Keratinocyte (primary cell): ENCODE results near the gene PLA2G4D. TPM values are rescaled to one million over a fixed set of nuclear protein-coding genes. Genes with fewer than 3 reads are reported as not detected.

Source experiments
- DNase-seq: peaks from one replicate; pipeline ENCODE4 v3.0.0-alpha.2; 2011; ENCODE audit warnings: low read depth, missing footprints, low spot score
- FAIRE-seq: peaks from 2 replicates; lab custom pipeline; 2011; peaks lifted over from hg19 to GRCh38; lab: Jason Lieb, UNC
- H2AFZ ChIP-seq: 2 replicates; pipeline ENCODE4 v1.6.0; 2012; ENCODE audit warnings: low read length, control low read depth, inconsistent platforms; ENCODE audit not compliant: control insufficient read depth
- H3K27ac ChIP-seq: 2 replicates; pipeline ENCODE4 v1.5.1; 2011; ENCODE audit warnings: low read length; ENCODE audit not compliant: control insufficient read depth, insufficient read depth
- H3K27me3 ChIP-seq: 3 replicates; pipeline ENCODE4 v1.6.0; 2011; ENCODE audit warnings: low read length; ENCODE audit not compliant: control insufficient read depth, insufficient read depth; ENCODE audit errors: extremely low read depth
- H3K36me3 ChIP-seq, 2 experiments: 2 replicates in 1 of 2; 3 replicates in 1 of 2; pipeline ENCODE4 v1.5.1; 2011; ENCODE audit warnings: low read length in 2 of 2, mild to moderate bottlenecking in 1 of 2; ENCODE audit not compliant: control insufficient read depth in 2 of 2, insufficient read depth in 2 of 2; ENCODE audit errors: extremely low read depth in 1 of 2
- H3K4me1 ChIP-seq: 3 replicates; pipeline ENCODE4 v1.5.1; 2011; ENCODE audit warnings: low read length; ENCODE audit not compliant: control insufficient read depth, insufficient read depth; ENCODE audit errors: extremely low read depth
- H3K4me2 ChIP-seq: 3 replicates; pipeline ENCODE4 v1.6.0; 2011; ENCODE audit warnings: low read depth, low read length; ENCODE audit not compliant: control insufficient read depth, insufficient read depth; ENCODE audit errors: extremely low read depth
- H3K4me3 ChIP-seq, 3 experiments: fragments of 200-600 bp in 1 of 3; sonication (generic) in 1 of 3; 2 replicates in 2 of 3; 3 replicates in 1 of 3; pipeline ENCODE4 v1.5.1; 2011 to 2016; ENCODE audit warnings: low read length in 3 of 3, mild to moderate bottlenecking in 3 of 3, control low read depth in 2 of 3, inconsistent platforms in 1 of 3, low read depth in 1 of 3, mixed read lengths in 1 of 3, mixed run types in 1 of 3, moderate library complexity in 1 of 3; ENCODE audit not compliant: control insufficient read depth in 2 of 3, insufficient read depth in 2 of 3; ENCODE audit errors: extremely low read depth in 1 of 3
- H3K79me2 ChIP-seq: 2 replicates; pipeline ENCODE4 v1.6.0; 2012; ENCODE audit warnings: low read length; ENCODE audit not compliant: control insufficient read depth, insufficient read depth
- H3K9ac ChIP-seq: 3 replicates; pipeline ENCODE4 v1.6.0; 2011; ENCODE audit warnings: low read length; ENCODE audit not compliant: control insufficient read depth, insufficient read depth; ENCODE audit errors: extremely low read depth
- H3K9me1 ChIP-seq: 3 replicates; pipeline ENCODE4 v1.6.0; 2011; ENCODE audit warnings: low read length; ENCODE audit not compliant: control insufficient read depth, insufficient read depth; ENCODE audit errors: extremely low read depth
- H3K9me3 ChIP-seq: 2 replicates; pipeline ENCODE4 v1.5.1; 2012; ENCODE audit warnings: low read depth, low read length; ENCODE audit not compliant: control insufficient read depth
- H4K20me1 ChIP-seq: 3 replicates; pipeline ENCODE4 v1.6.0; 2011; ENCODE audit warnings: low read length; ENCODE audit not compliant: control insufficient read depth, insufficient read depth; ENCODE audit errors: extremely low read depth
- CTCF ChIP-seq, 3 experiments: IDR thresholded peaks in 1 of 3; conservative IDR thresholded peaks in 1 of 3; optimal IDR thresholded peaks in 1 of 3; 2 replicates in 2 of 3; 3 replicates in 1 of 3; pipeline versions ENCODE3 to v1.5.1; 2011; ENCODE audit warnings: low read length in 3 of 3, mild to moderate bottlenecking in 3 of 3, moderate library complexity in 2 of 3, control low read depth in 1 of 3, inconsistent platforms in 1 of 3; ENCODE audit not compliant: insufficient read depth in 2 of 3; ENCODE audit errors: extremely low read depth in 1 of 3
- EZH2 ChIP-seq: IDR thresholded peaks from one replicate; pipeline ENCODE4 v1.6.1; 2012; ENCODE audit warnings: inconsistent platforms, mild to moderate bottlenecking, low read length, moderate library complexity
- dilution Hi-C: fragments of 300-500 bp; cut with MboI; formaldehyde crosslinking; loops from one replicate; pipeline ENCODE4 v1.7.0; 2020; ENCODE audit warnings: low sequenced_read_pairs; ENCODE audit not compliant: extremely low pct_ligation_motif_present
- polyA plus RNA-seq, 5 experiments: library from polyadenylated mRNA; depleted of rRNA in 3 of 5; stranded (reverse) in 3 of 5; stranded (forward) in 1 of 5; unstranded in 1 of 5; fragments of >200 nt; gene quantifications; 1 replicate in 1 of 5; 2 replicates in 3 of 5; 3 replicates in 1 of 5; pipeline versions ENCODE4 v1.2.1 to v1.2.3, GENCODE V29; 2011 to 2012; ENCODE audit warnings: missing spikeins in 2 of 5, low read depth in 1 of 5, low replicate concordance in 1 of 5

PLA2G4D gene
- polyA plus RNA-seq, 1 donor (not counting 4 experiments of a cell fraction or from before 2014, with no cell fraction given): 0.69 TPM

- no peaks in the 10 kb centered on the region for H3K9me3 ChIP-seq
- no peak overlapping the region for H3K27ac ChIP-seq
- H3K4me3 ChIP-seq: no peak overlapping the region
- H3K4me1 ChIP-seq: peaks cover 10% of the 10 kb centered on the region
- H3K9ac ChIP-seq: no peak overlapping the region
- dilution Hi-C loops: no loop called here
- no peaks in the 10 kb centered on the region for H4K20me1 ChIP-seq
- TF ChIP-seq EZH2 (no peak), CTCF (optimal IDR thresholded peaks at IDR 0.05 in 1 of 3, IDR thresholded peaks at IDR 0.05 in 1 of 3, conservative IDR thresholded peaks at IDR 0.05 in 1 of 3; ENCODE audit: extremely low read depth in 1 of 3, insufficient read depth in 2 of 3, low read length in 3 of 3) (no peak)
- no peaks in the 10 kb centered on the region for H3K9me1 ChIP-seq
- FAIRE-seq: no peak
- H3K27me3 ChIP-seq: no peaks in the 10 kb centered on the region
- no peaks in the 10 kb centered on the region for H3K36me3 ChIP-seq
- no peak overlapping the region for H3K4me2 ChIP-seq
- DNase-seq: no peak
- no peak overlapping the region for H2AFZ ChIP-seq
- no peaks in the 10 kb centered on the region for H3K79me2 ChIP-seq
Observed at GRCh38 chr15:42060797-42061196, 33.6 kb downstream of the PLA2G4D start.

GRCh38 chr15:42060477-42060763, 33.9 kb downstream of the PLA2G4D start:
- DNase-seq (no peak), FAIRE-seq (no peak)
- Histone ChIP-seq H3K27ac (no peak overlapping the region), H2AFZ (no peak overlapping the region), H3K36me3 (no peaks in the 10 kb centered on the region), H3K79me2 (no peaks in the 10 kb centered on the region), H3K4me1 (peaks cover 10% of the 10 kb centered on the region), H3K27me3 (no peaks in the 10 kb centered on the region), H3K9ac (no peak overlapping the region), H4K20me1 (no peaks in the 10 kb centered on the region), H3K4me3 (no peak overlapping the region), H3K4me2 (no peak overlapping the region), H3K9me1 (no peaks in the 10 kb centered on the region), H3K9me3 (no peaks in the 10 kb centered on the region)
- dilution Hi-C loops: no loop called here
- TF ChIP-seq EZH2 (no peak), CTCF (optimal IDR thresholded peaks at IDR 0.05 in 1 of 3, IDR thresholded peaks at IDR 0.05 in 1 of 3, conservative IDR thresholded peaks at IDR 0.05 in 1 of 3; ENCODE audit: extremely low read depth in 1 of 3, insufficient read depth in 2 of 3, low read length in 3 of 3) (no peak)
